Trophoblast cell (in vitro differentiated cells and primary cell): ENCODE results near the gene OPALIN.

Experiments
- DNase-seq, 2 donors: peaks; one replicate each; pipeline ENCODE4 v3.0.0-alpha.2; 2016
- H2AFZ ChIP-seq: 2 replicates; pipeline ENCODE4 v1.6.1; 2013; ENCODE audit warnings: low read length, moderate library complexity, mild to moderate bottlenecking; ENCODE audit not compliant: insufficient read depth, poor library complexity
- H2AK5ac ChIP-seq: 2 replicates; pipeline ENCODE4 v1.6.1; 2013; ENCODE audit warnings: mild to moderate bottlenecking, low read length
- H2BK120ac ChIP-seq: 2 replicates; pipeline ENCODE4 v1.6.1; 2013; ENCODE audit warnings: low read length, mild to moderate bottlenecking, moderate library complexity; ENCODE audit not compliant: insufficient read depth, poor library complexity
- H2BK12ac ChIP-seq: 2 replicates; pipeline ENCODE4 v1.6.1; 2013; ENCODE audit warnings: mild to moderate bottlenecking, low read length, moderate library complexity
- H2BK5ac ChIP-seq: 2 replicates; pipeline ENCODE4 v1.6.1; 2013; ENCODE audit warnings: low read length, low read depth, moderate library complexity, mild to moderate bottlenecking; ENCODE audit not compliant: poor library complexity
- H3K14ac ChIP-seq: 2 replicates; pipeline ENCODE4 v1.6.1; 2013; ENCODE audit warnings: mild to moderate bottlenecking, low read length
- H3K18ac ChIP-seq: 2 replicates; pipeline ENCODE4 v1.6.1; 2013; ENCODE audit warnings: mild to moderate bottlenecking, low read length
- H3K23ac ChIP-seq: 2 replicates; pipeline ENCODE4 v1.6.1; 2013; ENCODE audit warnings: low read length
- H3K27ac ChIP-seq: 2 replicates; pipeline ENCODE4 v1.5.1; 2013; ENCODE audit warnings: low read depth, mild to moderate bottlenecking, inconsistent platforms, low read length, moderate library complexity
- H3K27me3 ChIP-seq: 2 replicates; pipeline ENCODE4 v1.6.1; 2013; ENCODE audit warnings: inconsistent platforms, mild to moderate bottlenecking, low read length, moderate library complexity; ENCODE audit not compliant: insufficient read depth
- H3K36me3 ChIP-seq, 2 experiments: 1 replicate in 1 of 2; 2 replicates in 1 of 2; pipeline ENCODE4 v1.6.1; 2013; ENCODE audit warnings: low read length in 2 of 2, mild to moderate bottlenecking in 2 of 2, moderate library complexity in 1 of 2; ENCODE audit not compliant: insufficient read depth in 2 of 2, control insufficient read depth in 1 of 2
- H3K4ac ChIP-seq: 2 replicates; pipeline ENCODE4 v1.6.1; 2013; ENCODE audit warnings: low read depth, mild to moderate bottlenecking, low read length, moderate library complexity
- H3K4me1 ChIP-seq, 2 experiments: 1 replicate in 1 of 2; 2 replicates in 1 of 2; pipeline ENCODE4 v1.6.1; 2013; ENCODE audit warnings: low read length in 2 of 2, mild to moderate bottlenecking in 2 of 2, moderate library complexity in 1 of 2; ENCODE audit not compliant: insufficient read depth in 2 of 2, control insufficient read depth in 1 of 2
- H3K4me2 ChIP-seq: 2 replicates; pipeline ENCODE4 v1.6.1; 2013; ENCODE audit warnings: inconsistent platforms, mild to moderate bottlenecking, low read length, moderate library complexity
- H3K4me3 ChIP-seq: 2 replicates; pipeline ENCODE4 v1.5.1; 2013; ENCODE audit warnings: mild to moderate bottlenecking, low read depth, low read length, inconsistent platforms
- H3K79me1 ChIP-seq: one replicate; pipeline ENCODE4 v1.6.1; 2013; ENCODE audit warnings: low read length
- H3K79me2 ChIP-seq: 2 replicates; pipeline ENCODE4 v1.6.1; 2013; ENCODE audit warnings: low read length, mild to moderate bottlenecking; ENCODE audit not compliant: control insufficient read depth, insufficient read depth, poor library complexity
- H3K9ac ChIP-seq: 2 replicates; pipeline ENCODE4 v1.6.1; 2013; ENCODE audit warnings: mild to moderate bottlenecking, low read length
- H3K9me3 ChIP-seq: 2 replicates; pipeline ENCODE4 v1.6.1; 2013; ENCODE audit warnings: low read depth, mild to moderate bottlenecking, control low read depth, inconsistent platforms, low read length; ENCODE audit not compliant: insufficient read depth
- H4K12ac ChIP-seq: 2 replicates; pipeline ENCODE4 v1.6.1; 2013; ENCODE audit warnings: low read depth, mild to moderate bottlenecking, low read length, moderate library complexity
- H4K8ac ChIP-seq: 2 replicates; pipeline ENCODE4 v1.6.1; 2013; ENCODE audit warnings: low read depth, mild to moderate bottlenecking, low read length, moderate library complexity
- H4K91ac ChIP-seq: one replicate; pipeline ENCODE4 v1.6.1; 2013; ENCODE audit warnings: low read depth, mild to moderate bottlenecking, low read length, moderate library complexity
- WGBS: extraction: QIAGEN DNeasy Blood & Tissue Kit; methylation state at CpG from one replicate; pipeline ENCODE4 v1.1.7; 2013; ENCODE audit warnings: missing lambda C conversion rate; ENCODE audit not compliant: insufficient read length, insufficient coverage; ENCODE audit errors: extremely low coverage; 5-methylcytosine and 5-hydroxymethylcytosine counted together

The OPALIN gene

DNA sequence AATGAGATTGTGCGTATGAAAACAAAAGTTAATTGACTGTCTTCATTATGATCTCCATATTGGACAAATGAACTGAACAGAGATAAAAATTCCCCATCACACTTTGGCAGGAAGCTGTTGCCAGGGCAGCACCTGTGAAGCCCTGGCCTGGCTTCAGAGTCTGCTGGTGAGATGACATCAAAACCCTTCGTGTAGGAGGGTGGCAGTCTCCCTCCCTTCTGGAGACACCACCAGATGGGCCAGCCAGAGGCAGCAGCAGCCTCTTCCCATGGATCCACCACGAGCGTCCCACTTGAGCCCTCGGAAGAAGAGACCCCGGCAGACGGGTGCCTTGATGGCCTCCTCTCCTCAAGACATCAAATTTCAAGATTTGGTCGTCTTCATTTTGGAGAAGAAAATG, 54.6 kb downstream of the OPALIN start, which contains the start of gene DNTT:
Gene DNTT (plus strand): TSS at position 205 of the 400 bp plus-strand sequence. CDS start 64 bp downstream, at position 269.
- H3K18ac ChIP-seq: no peak within 1 kb of the TSS
- H4K91ac ChIP-seq: no peak within 1 kb of the TSS
- no peak within 1 kb of the TSS for H3K9ac ChIP-seq
- H2BK120ac ChIP-seq: no peak within 1 kb of the TSS
- H2BK12ac ChIP-seq: no peak within 1 kb of the TSS
- no peak within 1 kb of the TSS for H4K12ac ChIP-seq
- no peak within 1 kb of the TSS for H3K4ac ChIP-seq
- H3K4me3 ChIP-seq: no peak within 1 kb of the TSS
- H3K27me3 ChIP-seq: no peaks in the 10 kb centered on the region
- H2AK5ac ChIP-seq: no peak within 1 kb of the TSS
- no peaks in the 10 kb centered on the region for H3K36me3 ChIP-seq
- no peak within 1 kb of the TSS for H4K8ac ChIP-seq
- H3K4me1 ChIP-seq: peaks cover 0 to 7% of the 10 kb centered on the region in 2 experiments
- H3K9me3 ChIP-seq: no peaks in the 10 kb centered on the region
- H3K27ac ChIP-seq: no peak within 1 kb of the TSS
- no peak within 1 kb of the TSS for H3K14ac ChIP-seq
- DNase-seq: no peak
- H3K79me2 ChIP-seq: no peaks in the 10 kb centered on the region
- H3K4me2 ChIP-seq: no peak within 1 kb of the TSS
- H3K23ac ChIP-seq: no peak within 1 kb of the TSS
- no CpG with 5 or more reads among the region's 8 CpGs for WGBS
- peaks cover 1% of the 10 kb centered on the region for H3K79me1 ChIP-seq
- no peak within 1 kb of the TSS for H2AFZ ChIP-seq
- H2BK5ac ChIP-seq: no peak within 1 kb of the TSS

DNA sequence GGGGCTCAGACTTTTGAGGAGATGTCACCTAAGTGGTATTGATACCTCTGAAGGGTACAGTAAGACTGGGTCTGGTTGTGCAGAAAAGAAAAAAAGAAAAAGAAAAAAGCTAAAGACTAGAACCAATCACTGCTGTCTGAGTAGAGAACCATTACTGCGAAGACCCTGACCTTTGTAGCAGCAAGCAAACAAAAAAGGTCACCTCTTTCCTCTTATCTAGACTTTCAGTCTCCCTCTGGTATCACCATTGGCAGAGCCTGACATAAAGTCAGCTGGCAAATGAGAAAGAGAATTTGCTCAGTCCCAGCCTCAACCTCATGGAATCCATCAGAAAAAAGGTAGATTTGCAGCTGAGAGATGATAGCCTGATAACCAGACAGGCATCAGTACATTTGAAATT, 57.2 kb downstream of the OPALIN start:
- Histone ChIP-seq H3K79me2 (no peaks in the 10 kb centered on the region), H3K9me3 (no peaks in the 10 kb centered on the region), H3K4me1 (peaks cover 0 to 7% of the 10 kb centered on the region in 2 experiments), H3K79me1 (peaks cover 1% of the 10 kb centered on the region), H2AFZ (no peak overlapping the region), H4K12ac (no peak overlapping the region), H3K18ac (no peak overlapping the region), H2AK5ac (no peak overlapping the region), H3K36me3 (no peaks in the 10 kb centered on the region), H3K14ac (no peak overlapping the region), H4K8ac (no peak overlapping the region), H3K4ac (no peak overlapping the region), H3K27ac (no peak overlapping the region), H3K4me2 (no peak overlapping the region), H3K27me3 (no peaks in the 10 kb centered on the region), H4K91ac (no peak overlapping the region), H3K9ac (no peak overlapping the region), H2BK120ac (no peak overlapping the region), H3K23ac (no peak overlapping the region), H3K4me3 (no peak overlapping the region), H2BK12ac (no peak overlapping the region), H2BK5ac (no peak overlapping the region)
- WGBS: no CpG with 5 or more reads among the region's 1 CpG
- DNase-seq: no peak

- no peak overlapping the region for H4K8ac ChIP-seq
- H3K9ac ChIP-seq: no peak overlapping the region
- no peak overlapping the region for H2BK5ac ChIP-seq
- H3K79me2 ChIP-seq: no peaks in the 10 kb centered on the region
- peaks cover 1% of the 10 kb centered on the region for H3K79me1 ChIP-seq
- H3K18ac ChIP-seq: no peak overlapping the region
- no peak overlapping the region for H2AK5ac ChIP-seq
- H3K27ac ChIP-seq: no peak overlapping the region
- H3K23ac ChIP-seq: no peak overlapping the region
- H3K9me3 ChIP-seq: no peaks in the 10 kb centered on the region
- H4K12ac ChIP-seq: no peak overlapping the region
- no peak overlapping the region for H3K4me3 ChIP-seq
- peaks cover 0 to 7% of the 10 kb centered on the region in 2 experiments for H3K4me1 ChIP-seq
- no peak overlapping the region for H3K14ac ChIP-seq
- H4K91ac ChIP-seq: no peak overlapping the region
- no peak overlapping the region for H2BK12ac ChIP-seq
- H3K4me2 ChIP-seq: no peak overlapping the region
- no peaks in the 10 kb centered on the region for H3K27me3 ChIP-seq
- no peak overlapping the region for H2AFZ ChIP-seq
- no peaks in the 10 kb centered on the region for H3K36me3 ChIP-seq
- H2BK120ac ChIP-seq: no peak overlapping the region
- no CpG with 5 or more reads among the region's 5 CpGs for WGBS
- no peak overlapping the region for H3K4ac ChIP-seq
- DNase-seq: no peak
These were observed 59.4 kb downstream of the OPALIN start for GRCh38 chr10:96299383-96299782.

- Histone ChIP-seq H4K8ac (no peak overlapping the region), H2BK5ac (no peak overlapping the region), H3K79me1 (peaks cover 1% of the 10 kb centered on the region), H4K12ac (no peak overlapping the region), H3K27me3 (no peaks in the 10 kb centered on the region), H2AFZ (no peak overlapping the region), H3K14ac (no peak overlapping the region), H3K18ac (no peak overlapping the region), H3K9me3 (no peaks in the 10 kb centered on the region), H3K79me2 (no peaks in the 10 kb centered on the region), H3K9ac (no peak overlapping the region), H3K23ac (no peak overlapping the region), H3K4me2 (no peak overlapping the region), H4K91ac (no peak overlapping the region), H3K27ac (no peak overlapping the region), H3K4me3 (no peak overlapping the region), H2AK5ac (no peak overlapping the region), H3K4me1 (peaks cover 0 to 7% of the 10 kb centered on the region in 2 experiments), H2BK120ac (no peak overlapping the region), H2BK12ac (no peak overlapping the region), H3K4ac (no peak overlapping the region), H3K36me3 (no peaks in the 10 kb centered on the region)
- no peak for DNase-seq
- WGBS: no CpG with 5 or more reads among the region's 3 CpGs
These were observed 60.4 kb downstream of the OPALIN start for GRCh38 chr10:96298362-96298761.
